ENCODE results near the gene DCBLD1.

DCBLD1 gene

DNA sequence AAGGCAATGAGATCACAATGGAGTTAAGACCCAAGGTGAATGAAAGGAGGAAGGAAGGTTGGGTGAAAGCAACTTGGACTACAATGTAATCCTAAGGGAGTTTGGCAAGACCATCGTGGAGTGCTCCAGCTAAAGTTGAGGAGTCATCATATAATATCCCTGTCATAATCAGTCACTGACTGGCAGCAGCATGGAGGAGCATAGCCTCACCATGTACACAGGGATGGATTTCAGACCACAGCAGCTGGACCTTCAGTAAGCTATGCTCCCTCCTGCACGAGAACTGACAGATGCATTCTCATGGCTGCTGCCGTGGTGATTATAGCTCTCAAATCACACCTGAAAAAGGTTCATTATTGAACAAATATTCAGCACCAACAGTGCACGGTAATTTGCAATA lies 76.8 kb downstream of the DCBLD1 start:
- Histone ChIP-seq H3K4me2 (ENCODE audit: insufficient read depth, low read length, poor library complexity, severe bottlenecking) (no peak overlapping the region), H3K36me3 (replicated peaks in 1 of 2; ENCODE audit: control insufficient read depth in 2 of 2, insufficient read depth in 2 of 2, low read length in 2 of 2) (peaks cover 0 to 20% of the 10 kb centered on the region in 2 donors), H3K14ac (ENCODE audit: low read length) (no peak overlapping the region)

DNA sequence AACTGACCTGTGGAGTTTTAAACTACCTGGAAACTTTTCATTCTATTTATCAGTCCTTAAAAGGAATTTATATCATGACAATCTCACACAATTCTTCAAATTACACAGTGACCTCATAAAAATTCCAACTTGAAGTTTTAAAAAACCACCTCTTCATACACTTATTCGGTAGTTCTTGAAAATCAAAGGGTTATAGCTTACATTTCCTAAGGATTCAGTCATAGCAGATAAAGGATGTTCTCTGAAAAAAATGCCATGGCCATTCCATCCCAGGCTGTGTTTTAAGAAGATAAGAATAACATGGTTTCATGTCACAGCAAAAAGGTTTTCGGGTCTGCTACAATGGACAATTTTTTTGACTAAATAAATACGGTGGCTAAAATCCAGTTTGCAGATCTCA lies 78.7 kb downstream of the DCBLD1 start:
- Histone ChIP-seq H2AK5ac (ENCODE audit: low read depth, low read length) (no peak overlapping the region), H3K27me3 (ENCODE audit: control insufficient read depth in 3 of 3, insufficient read depth in 3 of 3, low read depth in 1 of 3, low read length in 3 of 3) (no peaks in the 10 kb centered on the region), H3K23ac (ENCODE audit: low read depth, low read length, poor library complexity) (no peak overlapping the region), H4K91ac (ENCODE audit: low read depth, low read length, poor library complexity) (no peak overlapping the region), H3K27ac (replicated peaks; ENCODE audit: low read length) (no peak overlapping the region), H3K14ac (ENCODE audit: low read length) (no peak overlapping the region), H2BK120ac (ENCODE audit: low read depth, low read length) (no peak overlapping the region), H3K36me3 (replicated peaks in 1 of 2; ENCODE audit: control insufficient read depth in 2 of 2, insufficient read depth in 2 of 2, low read length in 2 of 2) (peaks cover 0 to 36% of the 10 kb centered on the region in 2 donors), H2BK5ac (ENCODE audit: low read length) (no peak overlapping the region), H3K9ac (ENCODE audit: low read depth, low read length, poor library complexity) (no peak overlapping the region), H2BK15ac (ENCODE audit: low read length) (no peak overlapping the region), H3K9me3 (replicated peaks in 1 of 2; ENCODE audit: control insufficient read depth in 2 of 2, insufficient read depth in 1 of 2, low read depth in 1 of 2, low read length in 2 of 2) (no peaks in the 10 kb centered on the region), H3K4me3 (ENCODE audit: low read length in 2 of 2) (no peak overlapping the region), H4K8ac (ENCODE audit: low read depth, low read length) (no peak overlapping the region), H2AFZ (ENCODE audit: low read length) (no peak overlapping the region), H3K79me1 (ENCODE audit: low read depth, low read length) (no peaks in the 10 kb centered on the region), H3K18ac (ENCODE audit: low read length) (no peak overlapping the region), H2BK12ac (ENCODE audit: low read length) (no peak overlapping the region), H3K4me2 (ENCODE audit: insufficient read depth, low read length, poor library complexity, severe bottlenecking) (no peak overlapping the region), H3K4me1 (ENCODE audit: control insufficient read depth in 2 of 2, insufficient read depth in 1 of 2, low read depth in 1 of 2, low read length in 2 of 2) (no peaks in the 10 kb centered on the region), H3K4ac (ENCODE audit: low read length) (no peak overlapping the region)
- DNase-seq (ENCODE audit: low spot score), result no peak
- no CpG with 5 or more reads among the region's 3 CpGs for WGBS, 2 donors (ENCODE audit: extremely low coverage in 2 of 2, insufficient read length in 2 of 2, insufficient replicate concordance in 1 of 2)

More for the DNA sequence above, 76.8 kb downstream of the DCBLD1 start:
- no peak overlapping the region for H3K4me3 ChIP-seq (ENCODE audit: low read length in 2 of 2)
- no peak overlapping the region for H4K91ac ChIP-seq (ENCODE audit: low read depth, low read length, poor library complexity)
- H3K23ac ChIP-seq (ENCODE audit: low read depth, low read length, poor library complexity), result no peak overlapping the region
- H2BK12ac ChIP-seq (ENCODE audit: low read length), result no peak overlapping the region
- H3K18ac ChIP-seq (ENCODE audit: low read length), result no peak overlapping the region
- H3K9ac ChIP-seq (ENCODE audit: low read depth, low read length, poor library complexity), result no peak overlapping the region
- no peaks in the 10 kb centered on the region for H3K27me3 ChIP-seq (ENCODE audit: control insufficient read depth in 3 of 3, insufficient read depth in 3 of 3, low read depth in 1 of 3, low read length in 3 of 3)
- H3K4ac ChIP-seq (ENCODE audit: low read length), result no peak overlapping the region
- no peak overlapping the region for H3K27ac ChIP-seq (replicated peaks; ENCODE audit: low read length)
- no peaks in the 10 kb centered on the region for H3K4me1 ChIP-seq (ENCODE audit: control insufficient read depth in 2 of 2, insufficient read depth in 1 of 2, low read depth in 1 of 2, low read length in 2 of 2)
- WGBS, 2 donors (ENCODE audit: extremely low coverage in 2 of 2, insufficient read length in 2 of 2, insufficient replicate concordance in 1 of 2), result no CpG with 5 or more reads among the region's 4 CpGs
- no peak for DNase-seq (ENCODE audit: low spot score)
- no peaks in the 10 kb centered on the region for H3K79me1 ChIP-seq (ENCODE audit: low read depth, low read length)
- no peak overlapping the region for H2BK15ac ChIP-seq (ENCODE audit: low read length)
- no peaks in the 10 kb centered on the region for H3K9me3 ChIP-seq (replicated peaks in 1 of 2; ENCODE audit: control insufficient read depth in 2 of 2, insufficient read depth in 1 of 2, low read depth in 1 of 2, low read length in 2 of 2)
- H2BK5ac ChIP-seq (ENCODE audit: low read length), result no peak overlapping the region
- H4K8ac ChIP-seq (ENCODE audit: low read depth, low read length), result no peak overlapping the region
- no peak overlapping the region for H2AK5ac ChIP-seq (ENCODE audit: low read depth, low read length)
- H2AFZ ChIP-seq (ENCODE audit: low read length), result no peak overlapping the region
- H2BK120ac ChIP-seq (ENCODE audit: low read depth, low read length), result no peak overlapping the region

DNA sequence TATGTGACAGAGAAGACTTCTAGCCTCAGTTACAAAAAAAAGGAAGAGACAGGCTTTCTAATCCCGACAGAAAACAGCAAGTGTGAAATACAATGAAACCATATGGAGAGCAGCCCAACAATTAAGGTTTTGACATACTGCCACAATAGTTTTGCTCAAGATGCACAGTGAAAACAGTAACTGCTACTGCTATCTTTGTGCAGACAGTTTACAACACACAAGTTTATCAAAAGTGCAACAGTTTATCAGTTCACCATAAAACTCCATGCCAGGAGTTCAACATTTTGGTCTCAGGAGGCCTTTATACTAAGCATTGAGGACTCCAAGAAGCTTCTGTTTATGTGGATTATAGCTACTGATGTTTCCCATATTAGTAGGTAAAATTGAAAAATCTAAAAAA lies 82.2 kb downstream of the DCBLD1 start:
- no peak overlapping the region for H2AK5ac ChIP-seq (ENCODE audit: low read depth, low read length)
- H2BK120ac ChIP-seq (ENCODE audit: low read depth, low read length), result no peak overlapping the region
- no peaks in the 10 kb centered on the region for H3K4me1 ChIP-seq (ENCODE audit: control insufficient read depth in 2 of 2, insufficient read depth in 1 of 2, low read depth in 1 of 2, low read length in 2 of 2)
- no CpG with 5 or more reads among the region's 1 CpG for WGBS, 2 donors (ENCODE audit: extremely low coverage in 2 of 2, insufficient read length in 2 of 2, insufficient replicate concordance in 1 of 2)
- no peak overlapping the region for H2BK12ac ChIP-seq (ENCODE audit: low read length)
- peaks cover 3 to 63% of the 10 kb centered on the region in 2 donors for H3K36me3 ChIP-seq (replicated peaks in 1 of 2; ENCODE audit: control insufficient read depth in 2 of 2, insufficient read depth in 2 of 2, low read length in 2 of 2)
- H4K91ac ChIP-seq (ENCODE audit: low read depth, low read length, poor library complexity), result no peak overlapping the region
- H3K4me2 ChIP-seq (ENCODE audit: insufficient read depth, low read length, poor library complexity, severe bottlenecking), result no peak overlapping the region
- H3K9me3 ChIP-seq (replicated peaks in 1 of 2; ENCODE audit: control insufficient read depth in 2 of 2, insufficient read depth in 1 of 2, low read depth in 1 of 2, low read length in 2 of 2), result no peaks in the 10 kb centered on the region
- no peak for DNase-seq (ENCODE audit: low spot score)
- H3K14ac ChIP-seq (ENCODE audit: low read length), result no peak overlapping the region
- H2BK5ac ChIP-seq (ENCODE audit: low read length), result no peak overlapping the region
- no peak overlapping the region for H3K4me3 ChIP-seq (ENCODE audit: low read length in 2 of 2)
- H3K9ac ChIP-seq (ENCODE audit: low read depth, low read length, poor library complexity), result no peak overlapping the region
- H3K23ac ChIP-seq (ENCODE audit: low read depth, low read length, poor library complexity), result no peak overlapping the region
- no peak overlapping the region for H3K18ac ChIP-seq (ENCODE audit: low read length)
- H3K27ac ChIP-seq (replicated peaks; ENCODE audit: low read length), result no peak overlapping the region
- no peaks in the 10 kb centered on the region for H3K79me1 ChIP-seq (ENCODE audit: low read depth, low read length)
- H3K27me3 ChIP-seq (ENCODE audit: control insufficient read depth in 3 of 3, insufficient read depth in 3 of 3, low read depth in 1 of 3, low read length in 3 of 3), result no peaks in the 10 kb centered on the region
- H2BK15ac ChIP-seq (ENCODE audit: low read length), result no peak overlapping the region
- no peak overlapping the region for H3K4ac ChIP-seq (ENCODE audit: low read length)
- no peak overlapping the region for H2AFZ ChIP-seq (ENCODE audit: low read length)
- no peak overlapping the region for H4K8ac ChIP-seq (ENCODE audit: low read depth, low read length)

GRCh38 chr6:117568247-117568646 lies 85.8 kb downstream of the DCBLD1 start:
- no peak for DNase-seq (ENCODE audit: low spot score)
- WGBS, 2 donors (ENCODE audit: extremely low coverage in 2 of 2, insufficient read length in 2 of 2, insufficient replicate concordance in 1 of 2), result no CpG with 5 or more reads among the region's 2 CpGs
- no peak overlapping the region for H3K27ac ChIP-seq (replicated peaks; ENCODE audit: low read length)
- no peak overlapping the region for H2AFZ ChIP-seq (ENCODE audit: low read length)
- no peaks in the 10 kb centered on the region for H3K9me3 ChIP-seq (replicated peaks in 1 of 2; ENCODE audit: control insufficient read depth in 2 of 2, insufficient read depth in 1 of 2, low read depth in 1 of 2, low read length in 2 of 2)
- H3K23ac ChIP-seq (ENCODE audit: low read depth, low read length, poor library complexity), result no peak overlapping the region
- H4K8ac ChIP-seq (ENCODE audit: low read depth, low read length), result no peak overlapping the region
- no peak overlapping the region for H2BK15ac ChIP-seq (ENCODE audit: low read length)
- H2BK5ac ChIP-seq (ENCODE audit: low read length), result no peak overlapping the region
- H3K4me2 ChIP-seq (ENCODE audit: insufficient read depth, low read length, poor library complexity, severe bottlenecking), result no peak overlapping the region
- no peak overlapping the region for H3K4ac ChIP-seq (ENCODE audit: low read length)
- H2AK5ac ChIP-seq (ENCODE audit: low read depth, low read length), result no peak overlapping the region
- H3K79me1 ChIP-seq (ENCODE audit: low read depth, low read length), result no peaks in the 10 kb centered on the region
- no peak overlapping the region for H2BK120ac ChIP-seq (ENCODE audit: low read depth, low read length)
- H3K14ac ChIP-seq (ENCODE audit: low read length), result no peak overlapping the region
- H3K36me3 ChIP-seq (replicated peaks in 1 of 2; ENCODE audit: control insufficient read depth in 2 of 2, insufficient read depth in 2 of 2, low read length in 2 of 2), result peaks cover 3 to 74% of the 10 kb centered on the region in 2 donors
- H3K27me3 ChIP-seq (ENCODE audit: control insufficient read depth in 3 of 3, insufficient read depth in 3 of 3, low read depth in 1 of 3, low read length in 3 of 3), result no peaks in the 10 kb centered on the region
- no peak overlapping the region for H3K9ac ChIP-seq (ENCODE audit: low read depth, low read length, poor library complexity)
- H4K91ac ChIP-seq (ENCODE audit: low read depth, low read length, poor library complexity), result no peak overlapping the region
- H3K4me1 ChIP-seq (ENCODE audit: control insufficient read depth in 2 of 2, insufficient read depth in 1 of 2, low read depth in 1 of 2, low read length in 2 of 2), result no peaks in the 10 kb centered on the region
- H3K4me3 ChIP-seq (ENCODE audit: low read length in 2 of 2), result no peak overlapping the region
- H2BK12ac ChIP-seq (ENCODE audit: low read length), result no peak overlapping the region
- H3K18ac ChIP-seq (ENCODE audit: low read length), result no peak overlapping the region
